Karpas-422 (cell line): ENCODE data around the gene CDKAL1. TPM values are rescaled to one million over a fixed set of nuclear protein-coding genes. Genes with fewer than 3 reads are reported as not detected.
"Not testable (repeated sequence)": the region's sequence is repeated elsewhere in the genome, so short reads cannot be mapped to it uniquely, and the experiment has no call there.

Source experiments
- DNase-seq: peaks from one replicate; pipeline ENCODE4 v3.0.0-alpha.2; 2015
- H2AFZ ChIP-seq: fragments of 200-600 bp; sonication (generic); 2 replicates; pipeline ENCODE4 v1.6.1; 2014; ENCODE audit warnings: antibody characterized with exemption, low read length, mixed read lengths
- H3K27ac ChIP-seq: fragments of 200-600 bp; sonication (generic); 2 replicates; pipeline ENCODE4 v1.5.1; 2014; ENCODE audit warnings: mild to moderate bottlenecking, low read length, moderate library complexity
- H3K27me3 ChIP-seq: fragments of 200-600 bp; sonication (generic); 2 replicates; pipeline ENCODE4 v1.6.1; 2014; ENCODE audit warnings: low read length, mixed read lengths
- H3K36me3 ChIP-seq: fragments of 200-600 bp; sonication (generic); 2 replicates; pipeline ENCODE4 v1.6.1; 2014; ENCODE audit warnings: low read length, mixed read lengths; ENCODE audit not compliant: insufficient read depth
- H3K4me1 ChIP-seq: fragments of 200-600 bp; sonication (generic); 2 replicates; pipeline ENCODE4 v1.6.1; 2014; ENCODE audit warnings: mild to moderate bottlenecking, low read length, mixed read lengths
- H3K4me2 ChIP-seq: fragments of 200-600 bp; sonication (generic); 2 replicates; pipeline ENCODE4 v1.6.1; 2014; ENCODE audit warnings: low read length, low read depth, mild to moderate bottlenecking; ENCODE audit not compliant: poor library complexity, severe bottlenecking
- H3K4me3 ChIP-seq: fragments of 200-600 bp; sonication (generic); 2 replicates; pipeline ENCODE4 v1.5.1; 2014; ENCODE audit warnings: mild to moderate bottlenecking, antibody characterized with exemption, low read length, mixed read lengths
- H3K79me2 ChIP-seq: fragments of 200-600 bp; sonication (generic); 2 replicates; pipeline ENCODE4 v1.6.1; 2014; ENCODE audit warnings: mild to moderate bottlenecking, low read length, mixed read lengths
- H3K9ac ChIP-seq: fragments of 200-600 bp; sonication (generic); 2 replicates; pipeline ENCODE4 v1.6.0; 2014; ENCODE audit warnings: low read length
- H3K9me2 ChIP-seq: fragments of 200-600 bp; sonication (generic), shearing (Covaris generic); replicated peaks from 2 replicates; pipeline ENCODE4 v1.6.0; 2014; ENCODE audit warnings: mild to moderate bottlenecking, low read length, moderate library complexity; ENCODE audit not compliant: insufficient read depth
- H3K9me3 ChIP-seq: fragments of 300-700, 200-600 bp; sonication (generic); 2 replicates; pipeline ENCODE4 v1.6.1; 2014; ENCODE audit warnings: low read length, mixed read lengths
- H4K20me1 ChIP-seq: fragments of 200-600 bp; sonication (generic); 2 replicates; pipeline ENCODE4 v1.6.1; 2014; ENCODE audit warnings: mild to moderate bottlenecking, antibody characterized with exemption, low read length, low read depth; ENCODE audit not compliant: insufficient read depth
- total RNA-seq: library from RNA; depleted of rRNA; stranded (reverse); fragments of >200 nt; shearing (Covaris generic); gene quantifications from 2 replicates; pipeline ENCODE4 v1.2.3, GENCODE V29; 2014; ENCODE audit warnings: low replicate concordance

The CDKAL1 gene
- total RNA-seq, 1 experiment from 2014 or later = 23.7 TPM

DNA sequence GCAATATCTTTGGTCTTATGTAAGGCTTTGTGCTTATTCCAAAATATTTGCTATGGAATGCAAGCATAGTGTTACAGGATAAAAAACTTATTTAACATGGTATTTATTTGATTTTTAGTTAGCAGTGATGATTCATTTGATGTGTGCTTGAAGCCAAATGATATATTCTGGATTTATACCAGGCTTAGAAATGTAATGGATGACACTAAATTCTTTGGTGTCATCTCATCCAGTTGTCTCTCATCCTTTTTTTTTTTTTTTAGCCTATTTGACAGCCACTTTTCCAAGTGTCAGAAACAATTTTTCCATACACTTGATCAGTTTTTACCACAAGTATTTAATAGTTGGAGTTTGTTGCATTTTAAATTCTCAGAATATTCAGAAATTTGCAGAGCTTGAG lies 515.3 kb downstream of the CDKAL1 start:
- Histone ChIP-seq H3K79me2 (no peaks in the 10 kb centered on the region), H2AFZ (no peak overlapping the region), H3K27ac (no peak overlapping the region), H3K4me1 (no peaks in the 10 kb centered on the region), H3K4me2 (no peak overlapping the region), H3K4me3 (no peak overlapping the region), H3K9me3 (no peaks in the 10 kb centered on the region), H4K20me1 (no peaks in the 10 kb centered on the region), H3K27me3 (no peaks in the 10 kb centered on the region), H3K36me3 (no peaks in the 10 kb centered on the region), H3K9ac (no peak overlapping the region), H3K9me2 (no peaks in the 10 kb centered on the region)
- DNase-seq = no peak

DNA sequence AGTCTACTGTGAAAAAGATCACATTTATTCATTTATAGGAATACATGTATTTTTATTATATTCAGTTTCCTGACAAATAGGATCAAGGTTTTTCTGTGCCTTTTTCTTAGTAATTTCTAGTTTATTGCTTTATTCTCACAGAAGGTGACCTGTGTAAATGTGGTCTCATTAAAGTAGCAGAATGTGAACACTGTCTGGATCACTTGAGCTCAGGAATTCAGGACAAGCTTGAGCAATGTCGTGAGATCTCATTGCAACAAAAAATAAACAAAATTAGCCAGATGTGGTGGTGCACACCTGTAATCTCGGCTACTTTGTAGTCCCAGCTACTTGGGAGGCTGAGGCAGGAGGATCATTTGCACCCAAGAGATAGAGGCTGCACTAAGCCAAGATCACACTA lies 516.7 kb downstream of the CDKAL1 start:
- DNase-seq = no peak
- H4K20me1 ChIP-seq = no peaks in the 10 kb centered on the region
- no peaks in the 10 kb centered on the region for H3K27me3 ChIP-seq
- no peak overlapping the region for H3K27ac ChIP-seq
- no peak overlapping the region for H3K9ac ChIP-seq
- H3K9me2 ChIP-seq = no peaks in the 10 kb centered on the region
- H3K79me2 ChIP-seq = no peaks in the 10 kb centered on the region
- H3K4me3 ChIP-seq = no peak overlapping the region
- no peaks in the 10 kb centered on the region for H3K4me1 ChIP-seq
- H2AFZ ChIP-seq = no peak overlapping the region
- H3K9me3 ChIP-seq = no peaks in the 10 kb centered on the region
- no peaks in the 10 kb centered on the region for H3K36me3 ChIP-seq
- H3K4me2 ChIP-seq = no peak overlapping the region

DNA sequence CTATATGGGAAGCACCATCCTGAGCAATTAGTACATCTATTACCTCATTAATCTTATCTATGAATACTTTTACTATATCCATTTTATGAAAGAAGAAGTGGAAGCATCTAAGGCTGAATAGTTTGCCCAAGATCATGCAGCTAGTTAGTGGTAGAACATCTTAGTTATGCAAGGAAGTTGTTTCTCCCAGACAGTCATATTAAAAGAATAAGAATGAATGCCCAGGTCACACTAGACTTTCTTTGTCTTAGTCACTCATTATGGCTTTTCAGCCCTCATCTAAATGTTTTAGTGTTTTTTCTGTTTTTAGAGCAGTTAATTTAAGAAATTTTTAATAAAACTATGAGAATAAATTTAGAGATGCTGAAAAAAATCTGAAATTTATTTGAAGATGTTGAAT lies 517.5 kb downstream of the CDKAL1 start:
- no peaks in the 10 kb centered on the region for H3K9me3 ChIP-seq
- H3K36me3 ChIP-seq = no peaks in the 10 kb centered on the region
- H3K4me2 ChIP-seq = no peak overlapping the region
- no peak overlapping the region for H2AFZ ChIP-seq
- H3K9me2 ChIP-seq = no peaks in the 10 kb centered on the region
- H3K79me2 ChIP-seq = no peaks in the 10 kb centered on the region
- no peaks in the 10 kb centered on the region for H3K27me3 ChIP-seq
- H3K27ac ChIP-seq = no peak overlapping the region
- no peak overlapping the region for H3K9ac ChIP-seq
- no peak for DNase-seq
- no peaks in the 10 kb centered on the region for H4K20me1 ChIP-seq
- H3K4me3 ChIP-seq = no peak overlapping the region
- no peaks in the 10 kb centered on the region for H3K4me1 ChIP-seq

DNA sequence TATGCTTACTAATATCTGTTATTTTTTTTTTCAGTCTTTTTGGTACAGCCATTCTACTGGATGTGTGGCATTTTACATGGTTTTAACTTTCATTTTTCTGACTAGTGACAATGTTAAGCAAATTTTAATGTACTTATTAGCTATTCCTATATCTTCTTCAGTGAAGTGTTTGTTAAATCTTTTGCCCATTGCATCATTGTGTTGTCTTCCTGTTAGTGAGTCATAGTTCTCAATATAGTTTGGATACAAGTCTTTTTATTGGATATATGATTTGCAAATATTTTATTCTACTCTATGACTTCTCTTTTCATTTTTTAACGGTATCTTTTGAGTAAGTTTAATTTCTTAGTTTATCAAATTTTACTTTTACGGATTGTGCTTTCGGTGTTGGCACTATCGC lies 519.4 kb downstream of the CDKAL1 start:
- Histone ChIP-seq H3K9ac (no peak overlapping the region), H3K4me3 (no peak overlapping the region)

GRCh38 chr6:21055480-21055879 lies 521.2 kb downstream of the CDKAL1 start:
- not testable (repeated sequence) for H3K9ac ChIP-seq, DNase-seq, H3K4me1 ChIP-seq, H3K27ac ChIP-seq, H3K36me3 ChIP-seq, H2AFZ ChIP-seq, H3K4me3 ChIP-seq, H3K27me3 ChIP-seq, H3K9me3 ChIP-seq, H3K79me2 ChIP-seq, H3K4me2 ChIP-seq, H4K20me1 ChIP-seq, H3K9me2 ChIP-seq

More for the DNA sequence above, 519.4 kb downstream of the CDKAL1 start:
- no peaks in the 10 kb centered on the region for H3K9me2 ChIP-seq
- no peak overlapping the region for H2AFZ ChIP-seq
- DNase-seq = no peak
- no peak overlapping the region for H3K4me2 ChIP-seq
- H3K79me2 ChIP-seq = no peaks in the 10 kb centered on the region
- H3K4me1 ChIP-seq = no peaks in the 10 kb centered on the region
- H4K20me1 ChIP-seq = no peaks in the 10 kb centered on the region
- no peaks in the 10 kb centered on the region for H3K36me3 ChIP-seq
- H3K9me3 ChIP-seq = no peaks in the 10 kb centered on the region
- no peaks in the 10 kb centered on the region for H3K27me3 ChIP-seq
- no peak overlapping the region for H3K27ac ChIP-seq

DNA sequence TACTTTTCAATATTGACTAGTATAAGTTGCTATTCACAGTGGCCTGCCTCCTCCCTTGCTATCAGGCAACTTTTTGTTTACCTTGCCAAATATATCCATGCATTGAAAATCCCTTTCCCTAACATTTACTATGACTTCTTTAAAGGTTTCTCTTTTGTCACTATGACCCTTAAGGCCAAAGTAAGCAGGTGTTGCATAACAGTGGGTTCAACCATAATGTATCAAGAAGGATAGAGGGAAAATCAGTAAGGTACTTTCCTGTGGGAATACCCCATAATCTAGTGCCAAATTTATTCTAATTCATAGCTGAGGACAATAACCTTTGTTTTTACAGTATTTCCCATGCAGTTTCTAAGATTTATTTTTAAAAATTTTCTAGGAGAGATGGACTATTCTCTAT lies 527.6 kb downstream of the CDKAL1 start:
- no peak overlapping the region for H3K4me3 ChIP-seq
- no peaks in the 10 kb centered on the region for H3K9me3 ChIP-seq
- no peak for DNase-seq
- H3K27ac ChIP-seq = no peak overlapping the region
- H4K20me1 ChIP-seq = no peaks in the 10 kb centered on the region
- H3K27me3 ChIP-seq = no peaks in the 10 kb centered on the region
- no peak overlapping the region for H3K4me2 ChIP-seq
- H3K79me2 ChIP-seq = no peaks in the 10 kb centered on the region
- H2AFZ ChIP-seq = no peak overlapping the region
- H3K36me3 ChIP-seq = no peaks in the 10 kb centered on the region
- no peaks in the 10 kb centered on the region for H3K9me2 ChIP-seq
- no peak overlapping the region for H3K9ac ChIP-seq
- no peaks in the 10 kb centered on the region for H3K4me1 ChIP-seq

DNA sequence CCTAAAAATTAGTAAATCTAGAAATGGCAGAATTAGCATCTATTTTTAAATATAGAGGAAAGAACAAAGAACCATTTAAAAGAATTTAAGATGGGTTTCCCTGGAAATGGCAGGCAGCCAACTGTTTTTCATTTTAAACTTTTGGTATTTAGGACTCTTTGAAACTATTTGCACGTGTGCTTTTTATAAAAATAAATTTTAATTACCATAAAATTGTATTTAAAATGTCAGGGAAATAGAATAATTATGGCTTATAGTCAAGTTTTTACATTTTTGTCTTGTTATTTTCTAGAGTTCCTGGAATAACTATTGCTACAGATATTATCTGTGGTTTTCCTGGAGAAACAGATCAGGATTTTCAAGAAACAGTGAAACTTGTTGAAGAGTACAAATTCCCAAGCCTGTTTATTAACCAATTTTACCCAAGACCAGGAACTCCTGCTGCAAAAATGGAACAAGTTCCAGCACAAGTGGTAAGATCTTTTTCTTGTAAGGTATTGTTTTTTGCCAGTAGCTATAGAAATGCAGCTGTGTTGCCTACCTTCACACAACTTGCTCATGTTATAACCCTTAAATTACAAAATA lies 530.6 kb downstream of the CDKAL1 start:
- Histone ChIP-seq H4K20me1 (no peaks in the 10 kb centered on the region), H3K4me1 (no peaks in the 10 kb centered on the region), H3K79me2 (no peaks in the 10 kb centered on the region), H3K9ac (no peak overlapping the region), H3K4me3 (no peak overlapping the region), H3K9me2 (no peaks in the 10 kb centered on the region), H3K4me2 (no peak overlapping the region), H3K36me3 (no peaks in the 10 kb centered on the region), H3K27me3 (no peaks in the 10 kb centered on the region), H3K27ac (no peak overlapping the region), H3K9me3 (no peaks in the 10 kb centered on the region), H2AFZ (no peak overlapping the region)
- DNase-seq = no peak

DNA sequence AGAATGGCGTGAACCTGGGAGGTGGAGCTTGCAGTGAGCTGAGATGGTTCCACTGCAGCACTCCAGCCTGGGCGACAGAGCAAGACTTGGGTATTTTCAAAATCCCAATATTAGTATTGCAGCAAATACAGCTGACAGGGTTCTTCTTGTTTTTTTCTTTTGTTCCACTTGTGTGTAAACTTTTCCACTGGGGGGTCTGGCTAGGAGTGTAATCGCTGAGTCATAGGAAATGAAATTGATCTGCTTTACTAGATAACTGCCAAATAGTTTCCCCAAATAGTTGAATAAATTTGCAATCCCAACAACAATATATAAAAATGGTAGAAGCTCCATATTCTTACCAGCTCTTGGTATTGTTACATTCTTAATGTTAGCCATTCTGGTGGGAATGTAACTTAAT lies 533.3 kb downstream of the CDKAL1 start:
- Histone ChIP-seq H3K79me2 (no peaks in the 10 kb centered on the region), H3K27ac (no peak overlapping the region), H3K27me3 (no peaks in the 10 kb centered on the region), H3K4me2 (no peak overlapping the region), H3K36me3 (no peaks in the 10 kb centered on the region), H2AFZ (no peak overlapping the region), H3K4me1 (no peaks in the 10 kb centered on the region), H3K9me2 (no peaks in the 10 kb centered on the region), H4K20me1 (no peaks in the 10 kb centered on the region), H3K9me3 (peaks cover 4% of the 10 kb centered on the region; the same call in 1 of the 2 replicates), H3K4me3 (no peak overlapping the region), H3K9ac (no peak overlapping the region)
- DNase-seq = no peak

DNA sequence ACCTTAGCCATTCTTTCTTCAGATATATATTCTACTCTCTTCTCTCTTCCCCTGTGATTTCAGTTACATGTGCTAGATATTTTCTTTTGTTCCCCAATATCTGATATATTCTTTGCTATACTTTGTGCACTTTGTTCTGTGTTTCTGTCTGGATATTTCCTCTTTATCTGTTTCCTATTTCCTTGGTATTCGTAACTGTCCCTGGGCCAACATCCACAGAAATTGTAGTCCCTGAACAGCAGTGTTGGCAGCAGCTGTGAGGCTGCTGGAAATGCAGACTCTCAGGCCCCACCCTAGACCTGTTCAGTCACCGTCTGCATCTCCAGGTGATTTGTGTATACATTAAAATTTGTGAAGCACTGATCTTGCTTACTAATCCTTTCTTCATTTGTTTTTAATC lies 536.4 kb downstream of the CDKAL1 start:
- Histone ChIP-seq H2AFZ (no peak overlapping the region), H3K4me1 (no peaks in the 10 kb centered on the region), H3K9me3 (peaks cover 14% of the 10 kb centered on the region), H3K27me3 (no peaks in the 10 kb centered on the region), H3K9me2 (no peaks in the 10 kb centered on the region), H3K4me3 (no peak overlapping the region), H3K27ac (no peak overlapping the region), H4K20me1 (no peaks in the 10 kb centered on the region), H3K79me2 (no peaks in the 10 kb centered on the region), H3K36me3 (no peaks in the 10 kb centered on the region), H3K4me2 (no peak overlapping the region), H3K9ac (no peak overlapping the region)
- no peak for DNase-seq
